HUES48 (cell line): Measurements from ENCODE around the gene ITPK1.

Source experiments
- H3K27ac ChIP-seq: one replicate; pipeline ENCODE4 v1.7.0; 2013; ENCODE audit warnings: low read depth, low read length, inconsistent platforms
- H3K27me3 ChIP-seq: 2 replicates; pipeline ENCODE4 v1.6.1; 2013; ENCODE audit warnings: mild to moderate bottlenecking, low read length; ENCODE audit not compliant: control insufficient read depth, insufficient read depth
- H3K36me3 ChIP-seq: 2 replicates; pipeline ENCODE4 v1.6.1; 2013; ENCODE audit warnings: low read length; ENCODE audit not compliant: control insufficient read depth, insufficient read depth
- H3K4me1 ChIP-seq: 2 replicates; pipeline ENCODE4 v1.6.1; 2013; ENCODE audit warnings: mild to moderate bottlenecking, low read length; ENCODE audit not compliant: control insufficient read depth, insufficient read depth
- H3K4me3 ChIP-seq: 2 replicates; pipeline ENCODE4 v1.5.1; 2013; ENCODE audit warnings: mild to moderate bottlenecking, low read depth, low read length
- H3K9ac ChIP-seq: 2 replicates; pipeline ENCODE4 v1.6.1; 2013; ENCODE audit warnings: mild to moderate bottlenecking, low read depth, low read length, moderate library complexity
- H3K9me3 ChIP-seq: 2 replicates; pipeline ENCODE4 v1.6.1; 2013; ENCODE audit warnings: low read length; ENCODE audit not compliant: control insufficient read depth, insufficient read depth

The ITPK1 gene

DNA sequence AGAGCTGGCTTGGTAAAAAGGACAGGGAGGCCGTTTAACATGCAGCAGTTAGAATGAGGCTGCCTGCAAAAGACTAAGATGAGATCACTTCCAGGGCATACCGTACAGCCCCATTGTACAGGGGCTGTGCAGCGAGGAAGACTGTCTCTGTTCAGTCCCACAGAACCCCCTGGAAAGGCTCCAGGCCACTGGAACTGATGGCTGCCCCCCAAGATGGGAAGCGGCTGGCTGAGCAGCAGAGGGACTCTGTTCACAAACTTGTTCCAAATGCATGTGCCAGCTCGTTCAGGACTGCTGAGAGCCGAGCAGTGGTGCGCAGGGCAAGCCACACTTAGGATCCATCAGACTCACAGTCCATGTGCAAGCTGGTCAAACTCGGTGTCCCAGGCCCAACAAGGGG lies 109.9 kb downstream of the ITPK1 start:
- Histone ChIP-seq H3K27me3 (no peaks in the 10 kb centered on the region), H3K4me3 (no peak overlapping the region), H3K9me3 (no peaks in the 10 kb centered on the region), H3K9ac (no peak overlapping the region), H3K4me1 (no peaks in the 10 kb centered on the region), H3K27ac (no peak overlapping the region), H3K36me3 (no peaks in the 10 kb centered on the region)

DNA sequence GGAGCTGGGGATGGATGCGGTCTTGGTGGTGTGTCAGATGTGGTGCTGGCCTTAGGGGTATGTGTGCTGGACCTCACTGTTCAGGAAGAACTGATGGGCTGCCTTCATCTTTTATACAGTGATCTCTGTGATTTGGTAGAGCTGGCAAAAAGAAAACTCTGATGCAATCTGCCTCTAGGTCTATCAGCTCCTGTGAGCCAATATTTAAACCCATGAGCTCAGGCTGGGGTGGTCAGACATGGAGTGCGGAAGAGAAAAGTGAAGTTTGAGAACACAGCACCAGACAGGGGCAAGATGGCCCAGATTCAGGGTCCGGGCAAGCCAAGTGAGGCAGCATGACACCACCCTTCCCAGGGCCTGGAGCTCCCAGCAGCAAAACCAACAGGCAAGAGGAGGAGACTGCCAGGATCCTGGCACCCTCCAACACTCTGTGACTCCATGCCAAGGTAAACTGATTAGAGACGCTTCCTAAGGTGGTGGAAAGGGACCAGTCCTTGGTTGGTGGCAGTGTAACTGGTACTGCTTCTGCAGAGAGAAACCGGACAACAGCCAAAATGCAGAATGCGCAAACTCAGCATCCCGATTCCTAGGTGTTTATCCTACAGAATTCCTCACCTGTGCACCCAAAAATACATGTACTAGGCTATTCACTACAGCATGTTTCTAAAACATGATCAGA lies 110.5 kb downstream of the ITPK1 start:
- Histone ChIP-seq H3K27ac (no peak overlapping the region), H3K4me3 (no peak overlapping the region), H3K36me3 (no peaks in the 10 kb centered on the region), H3K4me1 (no peaks in the 10 kb centered on the region), H3K27me3 (no peaks in the 10 kb centered on the region), H3K9ac (no peak overlapping the region), H3K9me3 (no peaks in the 10 kb centered on the region)

DNA sequence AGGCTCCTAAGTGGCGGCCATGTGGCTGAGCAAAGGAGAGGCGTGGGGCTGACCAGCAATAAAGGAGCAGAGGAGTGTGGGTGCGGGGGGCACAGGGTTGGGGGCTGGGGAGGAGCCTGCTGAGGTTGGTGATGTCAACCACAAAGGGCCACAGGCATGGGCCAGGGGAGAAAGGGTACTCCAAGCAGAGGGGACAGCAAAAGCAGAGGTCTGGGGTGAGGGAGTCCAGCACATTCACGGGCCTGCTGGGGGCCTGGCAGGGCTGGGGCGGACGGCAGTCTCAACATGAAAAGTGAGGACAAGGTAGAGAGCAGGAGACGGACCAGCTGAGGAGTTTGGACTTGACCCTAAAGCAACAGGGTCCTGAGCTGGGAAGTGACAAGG lies 111.0 kb downstream of the ITPK1 start:
- no peak overlapping the region for H3K9ac ChIP-seq
- H3K4me3 ChIP-seq = no peak overlapping the region
- no peak overlapping the region for H3K27ac ChIP-seq
- no peaks in the 10 kb centered on the region for H3K9me3 ChIP-seq
- H3K36me3 ChIP-seq = peaks cover 2% of the 10 kb centered on the region; the same call in 1 of the 2 replicates
- no peaks in the 10 kb centered on the region for H3K27me3 ChIP-seq
- H3K4me1 ChIP-seq = no peaks in the 10 kb centered on the region

DNA sequence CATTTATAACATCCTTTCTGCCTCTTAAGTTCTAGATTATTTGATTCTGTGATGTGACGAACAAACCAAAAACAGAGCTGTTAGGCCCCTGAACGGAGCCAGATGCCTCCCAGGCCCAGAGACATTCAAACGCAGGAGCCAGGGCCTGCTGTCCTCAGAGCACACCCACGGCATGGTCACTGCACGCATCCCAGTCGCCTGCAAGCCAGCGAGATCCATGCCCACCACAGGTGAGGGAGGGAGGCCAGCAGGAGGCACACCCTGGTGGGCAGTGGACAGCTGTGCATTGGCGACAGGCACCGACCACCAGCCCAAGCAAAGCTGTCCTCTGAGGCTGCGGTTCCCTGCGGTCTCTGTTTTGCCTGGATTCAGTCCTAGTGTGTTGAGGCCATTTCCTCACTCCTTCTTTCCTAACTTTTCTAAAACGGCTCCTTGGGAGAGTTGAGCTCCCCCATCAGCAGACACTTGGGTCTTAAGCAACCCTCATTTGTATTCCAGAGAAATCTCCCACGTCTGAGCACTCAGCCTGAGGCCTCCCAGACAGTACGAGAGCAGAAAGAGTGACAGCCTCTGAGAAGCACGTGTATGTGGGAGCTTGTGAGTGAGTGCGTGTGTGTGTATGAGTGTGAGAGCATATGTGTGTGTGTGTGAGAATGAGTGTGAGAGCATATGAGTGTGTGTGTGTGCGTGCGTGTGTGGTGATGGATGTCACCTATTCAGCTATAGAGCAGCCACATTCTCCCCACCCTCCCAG lies 111.6 kb downstream of the ITPK1 start:
- H3K9me3 ChIP-seq = no peaks in the 10 kb centered on the region
- no peak overlapping the region for H3K27ac ChIP-seq
- no peak overlapping the region for H3K4me3 ChIP-seq
- H3K27me3 ChIP-seq = no peaks in the 10 kb centered on the region
- no peak overlapping the region for H3K9ac ChIP-seq
- peaks cover 2% of the 10 kb centered on the region; the same call in 1 of the 2 replicates for H3K36me3 ChIP-seq
- H3K4me1 ChIP-seq = no peaks in the 10 kb centered on the region

DNA sequence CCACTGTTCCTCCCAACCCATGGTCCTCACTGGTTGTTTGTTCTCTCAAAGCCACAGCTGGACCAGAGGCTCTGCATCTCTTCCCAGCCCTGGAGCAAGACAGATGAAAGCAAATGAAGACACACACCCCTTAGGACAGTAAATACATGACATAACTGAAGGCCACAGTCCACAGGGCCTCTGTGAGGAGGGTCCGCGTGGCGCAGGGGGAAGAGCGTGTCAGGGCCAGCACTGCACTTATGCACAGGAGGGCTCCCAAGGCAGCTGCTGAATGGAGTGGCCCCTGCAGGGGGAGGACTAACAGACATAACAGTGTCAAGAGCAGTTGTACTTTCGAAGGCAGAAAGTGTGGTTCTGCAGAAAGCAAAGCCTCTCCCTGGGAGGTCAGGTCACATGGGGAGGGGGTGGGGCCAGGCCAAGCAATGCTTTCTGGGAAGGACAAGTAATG lies 112.8 kb downstream of the ITPK1 start:
- H3K9ac ChIP-seq = no peak overlapping the region

DNA sequence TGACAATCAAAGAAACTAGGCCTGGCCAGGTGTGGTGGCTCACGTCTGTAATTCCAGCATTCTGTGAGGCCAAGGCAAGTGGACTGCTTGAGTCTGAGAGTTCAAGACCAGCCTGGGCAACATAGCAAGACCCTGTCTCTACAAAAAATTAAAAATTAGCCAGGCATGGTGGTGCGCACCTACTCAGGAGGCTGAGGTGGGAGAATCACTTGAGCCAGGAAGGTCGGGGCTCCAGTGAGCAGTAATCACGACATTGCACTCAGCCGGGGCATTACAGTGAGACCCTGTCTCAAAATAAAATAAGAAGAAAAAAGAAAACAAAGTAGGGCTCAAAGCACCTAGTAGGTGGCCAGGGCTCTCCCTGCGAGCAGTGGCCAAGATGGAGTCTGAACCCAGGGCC lies 113.7 kb downstream of the ITPK1 start:
- H3K36me3 ChIP-seq = peaks cover 5% of the 10 kb centered on the region; the same call in 1 of the 2 replicates
- H3K27ac ChIP-seq = no peak overlapping the region
- H3K4me1 ChIP-seq = no peaks in the 10 kb centered on the region
- H3K27me3 ChIP-seq = no peaks in the 10 kb centered on the region
- H3K4me3 ChIP-seq = no peak overlapping the region
- H3K9me3 ChIP-seq = no peaks in the 10 kb centered on the region
- H3K9ac ChIP-seq = no peak overlapping the region

More for the DNA sequence above, 112.8 kb downstream of the ITPK1 start:
- Histone ChIP-seq H3K4me3 (no peak overlapping the region), H3K9me3 (no peaks in the 10 kb centered on the region), H3K4me1 (no peaks in the 10 kb centered on the region), H3K36me3 (peaks cover 2% of the 10 kb centered on the region; the same call in 1 of the 2 replicates), H3K27me3 (no peaks in the 10 kb centered on the region), H3K27ac (no peak overlapping the region)

DNA sequence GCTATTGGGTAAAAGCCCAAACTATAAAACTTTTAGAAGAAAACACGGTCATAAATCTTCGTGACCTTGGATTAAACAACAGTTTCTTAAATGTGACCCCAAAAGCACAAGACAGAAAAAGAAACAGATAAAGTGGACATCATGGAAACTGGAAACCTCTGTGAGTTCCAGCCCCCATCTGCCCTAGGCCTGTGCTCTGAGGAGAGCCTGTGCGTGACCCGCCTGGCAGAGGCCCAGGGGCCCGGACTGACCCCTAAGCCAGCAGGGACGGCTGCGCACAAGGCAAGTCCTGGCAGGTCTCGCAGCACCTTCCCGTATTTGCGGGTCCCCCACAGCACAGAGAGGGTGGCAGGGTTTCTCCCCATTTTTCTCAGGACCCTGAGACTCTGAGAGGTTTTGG lies 116.8 kb downstream of the ITPK1 start:
- Histone ChIP-seq H3K27ac (no peak overlapping the region), H3K36me3 (peaks cover 9% of the 10 kb centered on the region; the same call in 1 of the 2 replicates), H3K9ac (no peak overlapping the region), H3K9me3 (no peaks in the 10 kb centered on the region), H3K27me3 (no peaks in the 10 kb centered on the region), H3K4me3 (no peak overlapping the region), H3K4me1 (peaks cover 7% of the 10 kb centered on the region; the same call in 1 of the 2 replicates)

DNA sequence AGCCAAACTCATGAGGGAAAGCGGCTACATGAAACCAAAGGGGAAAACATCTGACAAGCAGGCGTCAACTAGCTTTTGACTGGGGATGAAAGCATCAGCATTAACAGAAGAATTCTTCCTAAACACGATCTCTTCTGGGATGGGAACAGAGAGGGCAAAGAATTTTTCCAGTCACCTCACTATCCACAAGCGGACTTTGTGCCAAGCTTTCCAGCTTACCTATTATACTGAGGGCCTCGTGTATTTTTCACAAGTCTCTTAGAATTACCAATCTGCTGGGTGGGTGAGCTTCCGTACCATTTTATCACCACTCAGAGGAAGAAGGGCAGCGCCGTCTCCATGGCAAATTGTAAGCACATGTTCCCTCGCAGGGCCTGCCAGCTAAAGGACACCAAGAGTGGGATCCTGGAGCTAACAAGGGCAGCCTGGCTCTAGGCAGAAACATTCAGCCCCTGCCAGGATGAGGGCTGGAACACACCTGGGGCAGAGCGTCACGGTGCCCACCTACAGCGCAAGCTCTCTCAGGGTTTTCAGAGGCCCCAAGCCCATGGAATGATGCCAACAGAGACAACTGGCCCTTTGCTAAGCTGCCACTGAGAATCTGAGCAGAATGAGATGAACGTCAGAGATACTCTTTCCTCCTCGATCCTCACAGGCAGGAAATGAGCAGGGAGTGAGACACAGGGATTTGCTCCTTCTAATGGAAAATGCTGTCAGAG lies 118.2 kb downstream of the ITPK1 start:
- H3K4me1 ChIP-seq = peaks cover 7% of the 10 kb centered on the region; the same call in 1 of the 2 replicates
- H3K36me3 ChIP-seq = peaks cover 23% of the 10 kb centered on the region; the same call in 1 of the 2 replicates
- no peaks in the 10 kb centered on the region for H3K9me3 ChIP-seq
- no peak overlapping the region for H3K9ac ChIP-seq
- H3K27ac ChIP-seq = no peak overlapping the region
- H3K27me3 ChIP-seq = no peaks in the 10 kb centered on the region
- H3K4me3 ChIP-seq = no peak overlapping the region

DNA sequence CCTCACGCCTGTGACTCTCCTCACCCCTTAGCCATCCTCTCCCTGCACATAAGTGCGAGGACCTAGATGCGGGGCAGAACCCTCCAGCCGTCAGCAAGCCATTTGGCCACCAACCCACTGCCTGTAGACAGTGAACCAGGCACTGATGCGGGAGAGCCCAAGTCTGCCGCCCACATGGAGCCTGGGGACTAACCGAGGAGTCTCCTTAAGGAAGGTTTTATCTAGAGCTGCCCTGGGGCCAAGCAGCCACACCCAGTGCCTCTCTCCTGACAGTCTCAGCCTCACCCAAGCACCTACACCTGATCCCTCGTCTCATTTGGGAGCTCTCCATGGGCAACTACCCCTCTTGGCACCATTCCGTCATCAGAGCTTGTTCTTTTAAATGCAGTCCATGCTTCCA lies 120.1 kb downstream of the ITPK1 start:
- Histone ChIP-seq H3K9me3 (no peaks in the 10 kb centered on the region), H3K27me3 (no peaks in the 10 kb centered on the region), H3K9ac (no peak overlapping the region), H3K27ac (no peak overlapping the region), H3K4me3 (no peak overlapping the region), H3K36me3 (peaks cover 30% of the 10 kb centered on the region; the same call in 1 of the 2 replicates), H3K4me1 (peaks cover 7% of the 10 kb centered on the region; the same call in 1 of the 2 replicates)

DNA sequence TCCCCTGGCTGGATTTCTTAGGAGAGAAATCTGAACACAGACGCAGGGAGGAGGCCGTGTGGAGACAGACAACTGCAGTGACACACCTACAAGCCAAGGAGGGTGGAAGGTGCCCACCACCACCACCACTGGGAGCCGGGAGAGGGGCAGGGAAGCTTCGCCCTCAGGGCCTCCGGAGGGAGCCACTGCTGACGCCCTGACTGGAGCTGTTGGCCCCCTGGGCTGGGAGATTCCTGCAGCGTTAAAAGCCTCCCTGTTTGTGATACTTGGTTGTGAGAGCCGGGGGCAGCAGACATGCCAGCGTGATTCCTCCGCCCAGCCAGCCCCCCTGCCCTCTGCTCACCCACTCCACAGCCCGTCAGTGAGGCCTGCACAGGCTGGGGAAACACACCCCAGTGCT lies 120.8 kb downstream of the ITPK1 start:
- no peaks in the 10 kb centered on the region for H3K27me3 ChIP-seq
- H3K27ac ChIP-seq = no peak overlapping the region
- H3K9me3 ChIP-seq = no peaks in the 10 kb centered on the region
- H3K4me1 ChIP-seq = peaks cover 7% of the 10 kb centered on the region; the same call in 1 of the 2 replicates
- H3K4me3 ChIP-seq = no peak overlapping the region
- peaks cover 30% of the 10 kb centered on the region; the same call in 1 of the 2 replicates for H3K36me3 ChIP-seq
- H3K9ac ChIP-seq = no peak overlapping the region
